T-helper 1 cell (primary cell): ENCODE results near the gene MYO5A.

ENCODE experiments used
- DNase-seq, 5 donors: peaks; one replicate each; pipeline ENCODE4 v3.0.0-alpha.2; 2012 to 2020

The MYO5A gene

GRCh38 chr15:52284164-52284563, 244.5 kb downstream of the MYO5A start:
- DNase-seq = no peak

GRCh38 chr15:52283281-52283680, 245.4 kb downstream of the MYO5A start:
- no peak for DNase-seq

- DNase-seq = no peak
Observed at GRCh38 chr15:52282418-52282817, 246.3 kb downstream of the MYO5A start.

GRCh38 chr15:52281085-52282035, 247.3 kb downstream of the MYO5A start:
- no peak for DNase-seq

- no peak for DNase-seq
Observed at GRCh38 chr15:52280326-52281084, 248.2 kb downstream of the MYO5A start.

- no peak for DNase-seq
Observed at GRCh38 chr15:52278636-52279367, 249.9 kb downstream of the MYO5A start.

GRCh38 chr15:52278135-52278534, 250.5 kb downstream of the MYO5A start:
- DNase-seq = no peak

- no peak for DNase-seq
Observed at GRCh38 chr15:52277575-52277974, 251.1 kb downstream of the MYO5A start.

- DNase-seq = no peak
Observed at GRCh38 chr15:52276256-52276770, 252.4 kb downstream of the MYO5A start.

- DNase-seq = no peak
Observed at GRCh38 chr15:52263563-52264282, 265.0 kb downstream of the MYO5A start.

- DNase-seq = no peak
Observed at GRCh38 chr15:52262364-52262763, 266.3 kb downstream of the MYO5A start.

GRCh38 chr15:52261498-52262242, 267.0 kb downstream of the MYO5A start:
- DNase-seq = peak in 2 of 5 donors; percentile 8 to 96

- no peak for DNase-seq
Observed at GRCh38 chr15:52261026-52261425, 267.7 kb downstream of the MYO5A start.

GRCh38 chr15:52259503-52259902, 269.2 kb downstream of the MYO5A start:
- DNase-seq = no peak

GRCh38 chr15:52258461-52258860, 270.2 kb downstream of the MYO5A start:
- no peak for DNase-seq

GRCh38 chr15:52257734-52258062, 271.0 kb downstream of the MYO5A start:
- no peak for DNase-seq
